Stimulated activated naive CD8-positive, alpha-beta T cell treated with anti-CD3 and anti-CD28 coated beads, Interleukin-15, Interleukin-2, amounts not matched to agents 100 ng/mL and 50 ng/mL, for 24 hours (primary cell): ENCODE data around the gene FOXJ3.

Experiments
- H3K27ac Mint-ChIP-seq: one replicate; pipeline ENCODE4 v1.8.0; 2021; ENCODE audit warnings: mild to moderate bottlenecking, mixed read lengths
- H3K27me3 Mint-ChIP-seq: one replicate; pipeline ENCODE4 v1.8.0; 2021; ENCODE audit warnings: mixed read lengths
- H3K36me3 Mint-ChIP-seq: one replicate; pipeline ENCODE4 v1.8.0; 2021; ENCODE audit warnings: low read depth, mixed read lengths
- H3K4me1 Mint-ChIP-seq: one replicate; pipeline ENCODE4 v1.8.0; 2021; ENCODE audit warnings: low read depth, mixed read lengths
- H3K4me3 Mint-ChIP-seq: one replicate; pipeline ENCODE4 v1.8.0; 2021; ENCODE audit warnings: mild to moderate bottlenecking, mixed read lengths
- H3K9me3 Mint-ChIP-seq: one replicate; pipeline ENCODE4 v1.8.0; 2021; ENCODE audit warnings: mixed read lengths

Gene FOXJ3

DNA sequence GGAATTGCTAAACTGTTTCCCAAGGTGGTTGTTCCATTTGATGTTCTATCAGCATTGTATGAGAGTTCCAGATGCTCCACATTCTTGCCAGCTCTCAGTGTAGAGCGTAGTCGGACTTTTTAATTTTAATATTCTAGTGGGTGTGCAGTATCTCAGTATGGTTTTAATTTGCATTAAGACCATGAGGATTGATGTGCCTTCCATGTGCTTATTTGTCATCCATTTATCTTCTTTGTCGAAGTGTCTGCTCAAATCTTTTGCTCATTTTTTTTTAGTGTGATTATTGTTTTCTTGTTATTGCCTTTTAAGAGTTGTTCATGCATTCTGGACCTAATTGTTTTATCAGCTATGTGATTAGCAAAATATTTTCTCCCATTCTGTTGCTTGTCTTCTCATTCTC, 195.6 kb downstream of the FOXJ3 start:
- no peaks in the 10 kb centered on the region for H3K9me3 Mint-ChIP-seq
- no peaks in the 10 kb centered on the region for H3K36me3 Mint-ChIP-seq
- no peak overlapping the region for H3K27ac Mint-ChIP-seq
- H3K4me3 Mint-ChIP-seq = no peak overlapping the region
- peaks cover 6% of the 10 kb centered on the region for H3K4me1 Mint-ChIP-seq
- peaks cover 12% of the 10 kb centered on the region for H3K27me3 Mint-ChIP-seq

DNA sequence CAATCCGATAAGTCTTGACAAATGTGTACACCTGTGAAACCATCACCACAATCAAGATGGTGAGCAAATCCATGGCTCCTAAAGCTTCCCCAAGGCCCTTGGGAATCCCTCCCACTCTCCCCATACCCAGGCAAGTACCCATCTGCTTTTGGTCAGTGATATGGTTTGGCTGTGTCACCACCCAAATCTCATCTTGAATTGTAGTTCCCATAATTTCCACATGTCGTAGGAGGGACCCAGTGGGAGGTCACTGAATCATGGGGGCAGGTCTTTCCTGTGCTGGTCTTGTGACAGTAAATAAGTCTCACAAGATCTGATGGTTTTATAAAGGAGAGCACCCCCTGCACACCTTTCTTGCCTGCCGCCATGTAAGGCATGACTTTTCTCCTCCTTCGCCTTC, 196.4 kb downstream of the FOXJ3 start:
- peaks cover 12% of the 10 kb centered on the region for H3K27me3 Mint-ChIP-seq
- H3K27ac Mint-ChIP-seq = no peak overlapping the region
- H3K9me3 Mint-ChIP-seq = no peaks in the 10 kb centered on the region

DNA sequence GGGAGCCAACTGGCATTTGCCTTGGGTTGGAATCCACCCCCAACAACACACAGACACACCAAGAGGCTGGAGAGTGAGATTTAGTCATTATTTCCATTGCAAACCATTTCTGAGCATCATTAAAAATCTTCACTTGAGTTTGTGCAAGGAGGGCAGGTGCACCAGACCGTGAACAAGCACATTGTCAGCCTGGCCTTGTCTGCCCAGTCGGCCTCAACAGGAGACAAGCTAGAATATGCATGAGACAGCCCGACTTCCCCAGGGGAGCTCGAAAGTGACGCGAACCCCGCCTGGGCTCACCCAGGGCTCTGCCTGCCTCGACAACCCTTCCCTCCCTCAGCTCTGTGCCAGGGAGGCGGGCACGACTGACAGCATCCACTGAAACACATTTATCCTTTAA, 197.3 kb downstream of the FOXJ3 start:
- H3K9me3 Mint-ChIP-seq = no peaks in the 10 kb centered on the region
- peaks cover 12% of the 10 kb centered on the region for H3K27me3 Mint-ChIP-seq
- no peak overlapping the region for H3K4me3 Mint-ChIP-seq
- no peaks in the 10 kb centered on the region for H3K4me1 Mint-ChIP-seq
- H3K36me3 Mint-ChIP-seq = no peaks in the 10 kb centered on the region
- no peak overlapping the region for H3K27ac Mint-ChIP-seq

More for the DNA sequence above, 196.4 kb downstream of the FOXJ3 start:
- peaks cover 6% of the 10 kb centered on the region for H3K4me1 Mint-ChIP-seq
- H3K36me3 Mint-ChIP-seq = no peaks in the 10 kb centered on the region
- no peak overlapping the region for H3K4me3 Mint-ChIP-seq

DNA sequence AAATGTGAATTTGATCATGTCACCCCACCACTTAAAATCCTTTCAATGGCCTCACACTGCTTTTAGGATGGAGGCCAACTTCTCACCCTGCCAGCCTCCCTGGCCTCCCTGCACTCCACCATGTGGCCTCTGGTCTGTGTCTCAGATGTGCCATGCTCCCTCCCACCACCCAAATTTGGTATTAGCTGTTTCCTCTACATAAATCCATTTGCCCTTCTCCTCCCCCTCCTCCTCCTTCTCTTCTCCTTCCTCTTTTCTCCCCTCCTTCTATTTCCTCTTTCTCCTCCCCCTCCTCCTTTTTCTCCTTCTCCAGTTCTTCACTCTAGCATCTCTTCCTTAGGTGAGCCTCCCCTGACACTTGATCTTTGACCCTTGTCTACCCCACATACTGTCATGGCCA, 198.6 kb downstream of the FOXJ3 start:
- Mint-ChIP-seq H3K4me1 (no peaks in the 10 kb centered on the region), H3K36me3 (no peaks in the 10 kb centered on the region), H3K9me3 (no peaks in the 10 kb centered on the region), H3K27me3 (peaks cover 6% of the 10 kb centered on the region), H3K4me3 (no peak overlapping the region), H3K27ac (no peak overlapping the region)

DNA sequence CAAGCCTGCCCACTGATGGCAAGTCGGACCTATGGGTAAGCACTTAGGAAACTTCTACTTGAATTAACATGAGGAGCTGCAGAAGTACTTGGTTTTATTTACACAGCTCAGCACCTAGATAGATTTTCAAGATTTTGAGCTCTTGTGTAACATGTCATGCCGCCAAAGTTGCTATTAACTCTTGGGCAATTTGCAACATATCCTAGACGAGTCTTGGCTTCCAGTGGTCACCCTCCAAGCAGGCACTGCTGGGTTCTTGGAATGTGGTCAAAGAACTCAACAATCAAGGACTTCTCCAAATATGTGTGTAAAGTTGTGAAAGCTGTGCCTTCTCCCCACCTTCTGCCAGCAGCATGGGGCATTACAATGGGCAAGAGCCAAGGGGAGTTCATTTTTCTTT, 199.6 kb downstream of the FOXJ3 start:
- Mint-ChIP-seq H3K27ac (no peak overlapping the region), H3K27me3 (peaks cover 3% of the 10 kb centered on the region), H3K4me3 (no peak overlapping the region), H3K36me3 (no peaks in the 10 kb centered on the region), H3K9me3 (no peaks in the 10 kb centered on the region), H3K4me1 (no peaks in the 10 kb centered on the region)

DNA sequence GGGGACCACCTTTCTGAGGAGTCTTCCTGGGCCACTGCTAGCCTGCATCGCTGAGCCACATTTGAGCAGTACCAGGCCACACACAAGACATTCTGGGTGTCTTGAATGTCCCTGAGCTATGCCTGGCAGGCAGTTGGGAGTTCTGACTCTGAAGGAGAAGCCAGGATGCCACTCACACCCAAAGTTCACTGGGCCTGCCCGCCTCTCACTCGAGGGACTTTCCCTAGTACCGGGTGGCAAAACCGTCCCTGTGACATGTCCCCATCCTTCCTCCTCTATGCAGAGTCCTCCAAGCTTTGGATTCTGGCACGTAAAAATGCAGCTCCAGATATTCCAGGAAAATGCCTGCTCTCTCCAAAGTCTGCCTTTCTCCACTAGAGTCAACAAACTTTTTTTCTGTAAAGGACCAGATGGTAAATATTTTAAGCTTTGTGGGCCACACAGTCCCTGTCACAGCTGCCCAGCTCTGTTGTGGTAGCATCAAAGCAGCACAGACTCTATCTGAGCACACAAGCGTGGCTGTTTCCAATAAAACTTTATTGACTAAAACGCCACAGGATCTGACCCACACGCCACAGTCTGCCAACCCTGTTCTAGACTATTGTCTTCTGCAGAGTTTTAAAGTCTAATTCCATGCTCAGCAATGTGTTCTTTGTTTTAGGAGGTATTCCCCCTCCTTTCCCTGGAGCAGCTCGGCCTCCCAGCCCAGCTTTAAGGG, 201.1 kb downstream of the FOXJ3 start:
- no peaks in the 10 kb centered on the region for H3K36me3 Mint-ChIP-seq
- peaks cover 8% of the 10 kb centered on the region for H3K27me3 Mint-ChIP-seq
- no peaks in the 10 kb centered on the region for H3K9me3 Mint-ChIP-seq
- H3K4me1 Mint-ChIP-seq = no peaks in the 10 kb centered on the region
- H3K27ac Mint-ChIP-seq = no peak overlapping the region
- H3K4me3 Mint-ChIP-seq = no peak overlapping the region

DNA sequence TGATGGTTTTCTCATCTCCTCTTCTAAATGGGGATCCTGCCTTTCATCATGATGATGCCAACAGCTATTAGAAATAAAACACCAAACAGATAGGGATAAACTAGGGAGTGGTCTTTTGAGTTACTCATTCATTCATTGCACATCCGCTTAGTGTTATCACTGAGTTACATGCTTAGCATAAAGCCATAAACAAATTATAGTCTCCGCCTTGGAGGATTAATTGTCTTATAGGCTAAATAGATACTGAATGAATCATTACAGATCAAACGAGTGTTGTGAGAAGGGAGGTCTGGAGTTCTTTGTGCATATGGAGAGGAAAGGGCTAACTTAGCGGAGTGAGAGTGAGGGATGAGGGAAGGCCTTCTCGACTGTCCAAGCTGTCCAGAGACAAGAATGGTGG, 201.6 kb downstream of the FOXJ3 start:
- Mint-ChIP-seq H3K36me3 (no peaks in the 10 kb centered on the region), H3K9me3 (no peaks in the 10 kb centered on the region), H3K4me3 (no peak overlapping the region), H3K27ac (no peak overlapping the region), H3K4me1 (no peaks in the 10 kb centered on the region), H3K27me3 (peaks cover 11% of the 10 kb centered on the region)

DNA sequence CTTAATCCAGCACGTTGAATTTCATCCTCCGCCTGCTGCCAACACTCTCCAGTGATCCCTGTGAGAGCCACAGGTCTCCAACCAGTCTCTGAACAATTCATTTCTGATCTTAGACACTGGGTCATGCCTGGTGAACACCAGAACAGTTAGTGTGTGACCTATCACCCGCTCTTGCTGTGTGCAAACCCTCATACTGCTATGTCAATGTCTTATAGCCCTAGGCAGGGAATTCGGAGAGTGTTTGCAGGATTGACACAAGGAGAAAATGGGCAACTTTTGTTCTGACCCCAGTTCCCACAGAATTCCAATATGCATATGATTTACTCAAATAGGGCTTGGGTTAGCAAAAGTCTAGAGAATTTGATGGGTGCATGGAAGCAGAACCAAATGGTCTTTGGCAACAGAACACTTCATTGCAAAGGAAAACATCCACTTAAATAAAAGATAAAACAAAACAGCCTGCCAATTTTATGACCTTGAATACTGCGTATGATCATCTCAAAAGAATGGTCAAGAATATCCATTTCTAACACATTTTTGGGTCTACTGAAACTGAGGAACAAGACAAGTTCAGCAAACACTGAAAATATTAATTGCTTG, 204.9 kb downstream of the FOXJ3 start:
- no peak overlapping the region for H3K27ac Mint-ChIP-seq
- no peaks in the 10 kb centered on the region for H3K9me3 Mint-ChIP-seq
- peaks cover 7% of the 10 kb centered on the region for H3K27me3 Mint-ChIP-seq
- no peaks in the 10 kb centered on the region for H3K36me3 Mint-ChIP-seq
- H3K4me1 Mint-ChIP-seq = no peaks in the 10 kb centered on the region
- H3K4me3 Mint-ChIP-seq = no peak overlapping the region

DNA sequence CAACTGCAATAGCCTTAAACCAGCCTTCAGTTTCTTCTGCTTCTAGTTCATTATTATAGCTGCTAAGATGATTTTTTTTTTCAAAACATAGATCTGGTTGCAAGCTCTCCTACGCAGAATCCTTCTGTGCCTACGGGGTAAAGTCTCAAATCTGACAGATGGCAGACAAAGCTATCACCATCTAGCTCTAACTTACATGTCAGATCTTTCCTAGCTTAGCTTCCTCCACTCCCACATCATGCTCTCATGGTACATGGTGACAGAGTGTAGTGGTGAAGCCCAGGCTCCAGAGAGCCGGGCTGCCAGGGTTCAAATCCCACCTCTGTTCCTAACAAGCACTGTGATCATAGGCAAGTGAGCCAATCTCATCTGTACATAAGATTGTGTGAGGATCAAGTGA, 206.1 kb downstream of the FOXJ3 start:
- no peak overlapping the region for H3K27ac Mint-ChIP-seq
- no peaks in the 10 kb centered on the region for H3K36me3 Mint-ChIP-seq
- H3K9me3 Mint-ChIP-seq = no peaks in the 10 kb centered on the region
- no peaks in the 10 kb centered on the region for H3K4me1 Mint-ChIP-seq
- H3K27me3 Mint-ChIP-seq = peaks cover 7% of the 10 kb centered on the region
- H3K4me3 Mint-ChIP-seq = no peak overlapping the region

DNA sequence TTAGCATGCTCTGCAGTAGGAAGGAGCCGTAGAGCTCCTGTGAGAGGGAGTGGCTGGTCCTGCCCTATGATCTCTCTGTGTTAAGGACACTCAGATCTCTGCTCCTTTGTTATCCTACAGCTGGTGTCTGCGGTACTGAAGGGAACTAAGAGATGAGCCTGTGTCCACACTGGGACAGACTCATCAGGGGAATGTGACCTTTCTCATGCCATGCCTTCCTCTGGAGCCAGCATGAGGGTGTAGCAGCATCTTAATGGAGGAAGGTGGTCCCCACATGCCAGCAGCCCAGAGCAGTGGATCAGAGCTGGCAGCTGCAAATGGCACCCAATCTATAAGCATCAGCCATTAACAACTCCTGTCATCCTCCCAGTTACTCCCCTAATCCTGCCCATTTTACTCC, 206.5 kb downstream of the FOXJ3 start:
- Mint-ChIP-seq H3K27me3 (peaks cover 7% of the 10 kb centered on the region), H3K36me3 (no peaks in the 10 kb centered on the region), H3K4me1 (no peaks in the 10 kb centered on the region), H3K9me3 (no peaks in the 10 kb centered on the region), H3K4me3 (no peak overlapping the region), H3K27ac (no peak overlapping the region)

DNA sequence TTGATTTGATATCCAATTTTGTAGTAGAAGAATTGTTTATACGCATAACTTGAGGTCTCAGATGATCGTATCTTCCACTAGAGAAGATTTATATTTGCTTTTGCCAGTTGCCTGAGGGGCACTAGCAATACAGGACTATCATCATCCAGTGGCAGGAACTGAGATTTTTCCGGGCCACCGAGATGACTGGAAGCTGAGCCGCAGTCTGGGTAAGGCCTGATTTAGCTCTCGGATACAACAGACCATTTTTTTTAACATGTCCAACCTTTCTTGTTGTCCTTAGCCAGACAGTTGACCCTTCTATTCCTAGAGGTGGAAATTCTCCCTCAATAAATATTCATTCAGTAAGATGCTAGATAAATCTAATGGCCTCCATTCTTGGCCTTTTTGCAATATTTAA, 207.3 kb downstream of the FOXJ3 start:
- no peaks in the 10 kb centered on the region for H3K4me1 Mint-ChIP-seq

More for the DNA sequence above, 207.3 kb downstream of the FOXJ3 start:
- no peaks in the 10 kb centered on the region for H3K9me3 Mint-ChIP-seq
- no peak overlapping the region for H3K27ac Mint-ChIP-seq
- H3K27me3 Mint-ChIP-seq = peaks cover 7% of the 10 kb centered on the region
- no peak overlapping the region for H3K4me3 Mint-ChIP-seq
- H3K36me3 Mint-ChIP-seq = no peaks in the 10 kb centered on the region
